Gastrocnemius medialis (tissue), 4 donors: ENCODE data around the gene TNF.

Experiments used
- CTCF ChIP-seq, 5 experiments: fragments of 450-650 bp in 3 of 5; fragments of 200-600 bp in 2 of 5; sonication (generic) in 2 of 5; IDR thresholded peaks in 4 of 5; conservative IDR thresholded peaks in 1 of 5; 1 replicate in 4 of 5; 2 replicates in 1 of 5; pipeline ENCODE4 v1.5.1; 2016 to 2019; ENCODE audit warnings: antibody characterized with exemption in 5 of 5, mild to moderate bottlenecking in 3 of 5, moderate library complexity in 3 of 5
- POLR2A ChIP-seq, 2 donors: fragments of 450-650 bp; IDR thresholded peaks; one replicate each; pipeline ENCODE4 v1.6.1; 2017; ENCODE audit warnings: antibody characterized with exemption in 2 of 2, mild to moderate bottlenecking in 2 of 2, moderate library complexity in 2 of 2

DNA sequence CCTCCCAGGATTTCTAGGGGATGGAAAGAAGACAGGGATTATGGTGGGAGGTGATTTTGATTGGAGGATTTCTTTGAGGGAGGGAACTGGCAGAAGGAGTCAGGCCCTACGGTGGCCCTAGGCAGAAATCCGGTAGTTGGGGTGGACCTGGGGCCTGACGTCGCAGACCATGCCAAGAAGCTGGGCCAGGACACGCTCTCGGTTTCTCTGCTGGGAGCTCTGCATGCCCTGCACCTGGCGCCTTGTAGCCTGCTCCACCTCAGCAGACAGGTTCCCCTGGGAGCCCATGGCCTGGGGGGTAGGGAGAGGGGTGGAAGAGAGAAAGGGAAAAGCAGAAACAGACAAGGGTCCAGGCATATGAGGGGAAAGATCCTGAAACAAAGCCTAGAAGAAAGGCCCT is 30.1 kb upstream of the TNF start:
- TF ChIP-seq POLR2A (IDR thresholded peaks at IDR 0.05), result no peak
- TF ChIP-seq CTCF (IDR thresholded peaks at IDR 0.05 in 4 of 5, conservative IDR thresholded peaks at IDR 0.05 in 1 of 5), result no peak
